ENCODE results near the gene DPH1.

DPH1 gene

DNA sequence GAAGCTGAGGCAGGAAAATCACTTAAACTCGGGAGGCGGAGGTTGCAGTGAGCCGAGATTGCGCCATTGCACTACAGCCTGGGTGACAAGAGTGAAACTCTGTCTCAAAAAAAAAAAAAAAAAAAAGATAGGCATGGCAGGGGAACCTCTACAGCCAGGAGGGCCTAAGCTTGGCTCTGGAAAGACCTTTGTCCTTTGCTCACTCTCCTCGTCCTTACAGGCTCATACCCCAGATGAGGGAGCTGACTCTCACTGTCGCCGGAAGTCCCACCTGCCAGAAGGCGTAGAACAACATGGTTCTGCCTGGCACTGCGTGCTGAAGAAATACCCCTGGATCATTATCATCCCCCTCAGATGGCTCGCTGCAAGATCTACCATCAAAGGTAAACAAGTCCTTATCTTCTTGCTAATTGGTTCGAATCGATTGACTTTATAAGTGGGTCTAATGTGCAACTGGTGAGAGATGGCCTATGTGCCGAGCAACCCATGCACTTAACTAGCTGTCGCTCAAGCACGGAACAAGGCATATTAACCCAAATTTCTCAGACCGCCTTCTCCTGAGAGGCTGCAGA, 34.5 kb upstream of the DPH1 start:
- no peak overlapping the region for H3K4me3 ChIP-seq (ENCODE audit: insufficient read depth, low read depth, low read length, poor library complexity, severe bottlenecking)
- no peaks in the 10 kb centered on the region for H3K36me3 ChIP-seq (ENCODE audit: control insufficient read depth, insufficient read depth, low read length)
- H3K4me1 ChIP-seq (ENCODE audit: control insufficient read depth, insufficient read depth, low read length, poor library complexity, severe bottlenecking), result no peaks in the 10 kb centered on the region
- DNase-seq, result no peak
- no peak overlapping the region for H3K27ac ChIP-seq (ENCODE audit: insufficient read depth, low read length, poor library complexity, severe bottlenecking)
- H3K27me3 ChIP-seq (replicated peaks; ENCODE audit: control insufficient read depth, insufficient read depth, low read length, poor library complexity, severe bottlenecking), result peaks cover 8% of the 10 kb centered on the region
- H3K9me3 ChIP-seq (ENCODE audit: control insufficient read depth, low read length), result no peaks in the 10 kb centered on the region

DNA sequence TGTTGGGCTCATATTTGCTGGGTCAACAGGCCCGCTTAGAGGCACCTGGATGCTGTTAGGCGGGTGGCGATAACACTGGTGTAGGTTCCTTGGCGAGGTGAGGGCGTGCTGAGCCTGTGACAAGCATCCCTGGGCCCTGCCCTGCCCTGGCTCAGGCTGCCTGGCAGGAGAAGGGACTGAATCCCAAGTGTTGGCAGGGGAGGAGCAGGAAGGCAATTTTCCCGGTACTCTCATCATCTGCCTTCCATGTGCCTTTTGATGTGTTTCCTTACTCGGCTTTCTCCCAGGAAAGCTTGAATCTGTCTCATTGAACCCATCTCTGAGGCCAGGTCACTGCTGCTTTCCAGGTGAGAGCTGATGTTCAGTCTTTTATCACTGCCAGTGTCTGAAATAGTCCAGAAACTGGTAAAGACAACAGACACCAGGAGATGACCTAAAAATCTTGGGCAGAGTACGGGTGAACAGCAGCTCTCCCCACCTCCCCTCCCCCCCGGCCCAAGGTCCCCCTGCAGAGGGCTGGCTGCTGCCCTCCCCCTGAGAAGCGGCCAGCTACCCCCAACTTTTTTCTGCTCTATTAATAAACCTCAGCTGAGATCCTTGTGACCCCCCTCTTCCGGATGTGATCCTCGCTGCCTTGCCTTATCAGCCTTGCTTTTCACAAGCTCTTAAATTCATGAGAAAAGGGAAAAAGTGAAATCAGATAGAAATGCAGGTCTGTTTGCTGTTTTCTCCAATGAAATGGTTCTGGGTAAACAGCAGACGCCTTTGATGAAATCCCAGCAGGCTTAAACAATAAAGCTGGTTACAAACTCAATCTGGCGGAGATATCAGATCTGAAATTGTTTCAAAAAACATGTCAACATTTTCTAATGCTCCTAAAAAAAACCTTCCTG, 33.8 kb upstream of the DPH1 start:
- Histone ChIP-seq H3K4me1 (ENCODE audit: control insufficient read depth, insufficient read depth, low read length, poor library complexity, severe bottlenecking) (no peaks in the 10 kb centered on the region), H3K27ac (ENCODE audit: insufficient read depth, low read length, poor library complexity, severe bottlenecking) (no peak overlapping the region), H3K9me3 (ENCODE audit: control insufficient read depth, low read length) (no peaks in the 10 kb centered on the region), H3K4me3 (ENCODE audit: insufficient read depth, low read depth, low read length, poor library complexity, severe bottlenecking) (no peak overlapping the region), H3K27me3 (replicated peaks; ENCODE audit: control insufficient read depth, insufficient read depth, low read length, poor library complexity, severe bottlenecking) (peaks cover 8% of the 10 kb centered on the region), H3K36me3 (ENCODE audit: control insufficient read depth, insufficient read depth, low read length) (no peaks in the 10 kb centered on the region)
- DNase-seq, result no peak

DNA sequence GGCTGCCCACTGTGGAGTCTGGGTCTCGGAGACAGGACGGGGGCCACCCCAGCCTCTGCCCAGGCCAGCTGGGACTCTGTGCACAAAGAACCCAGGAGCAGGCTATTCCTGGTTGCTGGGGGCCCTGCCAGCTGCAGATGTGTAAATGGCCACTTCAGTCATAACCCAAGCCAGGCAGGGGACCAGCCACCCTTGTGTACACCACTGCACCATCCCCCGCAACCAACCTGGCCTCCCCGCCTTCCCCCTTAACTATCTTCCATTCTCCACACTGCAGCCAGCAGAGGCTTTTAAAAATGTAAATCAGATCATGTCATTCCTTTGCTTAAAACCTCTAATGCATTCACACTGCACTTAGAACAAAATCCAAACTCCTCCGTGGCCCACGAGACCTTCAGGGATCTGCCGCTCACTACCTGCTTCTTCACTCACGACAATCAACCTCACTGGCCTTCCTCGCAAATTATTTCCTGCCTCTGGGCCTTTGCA, 33.1 kb upstream of the DPH1 start:
- no peak for DNase-seq
- no peaks in the 10 kb centered on the region for H3K4me1 ChIP-seq (ENCODE audit: control insufficient read depth, insufficient read depth, low read length, poor library complexity, severe bottlenecking)
- H3K27ac ChIP-seq (ENCODE audit: insufficient read depth, low read length, poor library complexity, severe bottlenecking), result no peak overlapping the region
- H3K36me3 ChIP-seq (ENCODE audit: control insufficient read depth, insufficient read depth, low read length), result no peaks in the 10 kb centered on the region
- H3K27me3 ChIP-seq (replicated peaks; ENCODE audit: control insufficient read depth, insufficient read depth, low read length, poor library complexity, severe bottlenecking), result peaks cover 8% of the 10 kb centered on the region
- no peak overlapping the region for H3K4me3 ChIP-seq (ENCODE audit: insufficient read depth, low read depth, low read length, poor library complexity, severe bottlenecking)
- H3K9me3 ChIP-seq (ENCODE audit: control insufficient read depth, low read length), result no peaks in the 10 kb centered on the region

DNA sequence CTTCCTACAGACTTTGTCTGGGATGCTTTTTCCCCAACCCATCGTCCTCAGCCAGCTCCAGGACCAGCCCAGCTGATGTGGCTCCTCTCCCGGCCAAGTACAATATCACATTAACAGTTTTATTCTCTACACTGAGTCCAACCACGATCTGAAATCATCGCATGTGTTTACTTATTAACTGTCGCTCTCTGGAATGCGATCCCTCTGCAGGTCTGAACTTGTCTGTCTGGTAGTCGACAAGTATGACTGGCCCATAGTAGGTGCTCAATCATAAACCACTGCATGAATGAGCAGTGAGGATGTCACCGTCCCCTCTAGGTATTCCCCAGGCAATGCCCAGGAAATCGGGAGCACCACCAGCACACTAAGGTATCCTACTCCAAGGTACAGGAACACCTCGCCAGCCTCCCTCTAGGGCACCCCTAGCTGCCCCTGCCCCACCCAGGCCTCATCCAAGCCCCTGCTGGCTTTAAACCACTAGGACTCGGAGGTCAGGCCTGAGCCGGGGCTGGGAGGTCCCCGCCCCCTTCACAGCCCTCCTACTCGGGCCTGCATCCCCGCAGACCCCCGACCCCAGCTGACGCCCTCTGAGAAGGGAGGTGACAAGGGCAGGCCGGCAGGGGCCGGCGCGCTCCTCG, 32.5 kb upstream of the DPH1 start:
- Histone ChIP-seq H3K36me3 (ENCODE audit: control insufficient read depth, insufficient read depth, low read length) (no peaks in the 10 kb centered on the region), H3K4me3 (ENCODE audit: insufficient read depth, low read depth, low read length, poor library complexity, severe bottlenecking) (no peak overlapping the region), H3K4me1 (ENCODE audit: control insufficient read depth, insufficient read depth, low read length, poor library complexity, severe bottlenecking) (no peaks in the 10 kb centered on the region), H3K9me3 (ENCODE audit: control insufficient read depth, low read length) (no peaks in the 10 kb centered on the region), H3K27me3 (replicated peaks; ENCODE audit: control insufficient read depth, insufficient read depth, low read length, poor library complexity, severe bottlenecking) (peaks cover 8% of the 10 kb centered on the region), H3K27ac (ENCODE audit: insufficient read depth, low read length, poor library complexity, severe bottlenecking) (no peak overlapping the region)
- DNase-seq, result no peak

DNA sequence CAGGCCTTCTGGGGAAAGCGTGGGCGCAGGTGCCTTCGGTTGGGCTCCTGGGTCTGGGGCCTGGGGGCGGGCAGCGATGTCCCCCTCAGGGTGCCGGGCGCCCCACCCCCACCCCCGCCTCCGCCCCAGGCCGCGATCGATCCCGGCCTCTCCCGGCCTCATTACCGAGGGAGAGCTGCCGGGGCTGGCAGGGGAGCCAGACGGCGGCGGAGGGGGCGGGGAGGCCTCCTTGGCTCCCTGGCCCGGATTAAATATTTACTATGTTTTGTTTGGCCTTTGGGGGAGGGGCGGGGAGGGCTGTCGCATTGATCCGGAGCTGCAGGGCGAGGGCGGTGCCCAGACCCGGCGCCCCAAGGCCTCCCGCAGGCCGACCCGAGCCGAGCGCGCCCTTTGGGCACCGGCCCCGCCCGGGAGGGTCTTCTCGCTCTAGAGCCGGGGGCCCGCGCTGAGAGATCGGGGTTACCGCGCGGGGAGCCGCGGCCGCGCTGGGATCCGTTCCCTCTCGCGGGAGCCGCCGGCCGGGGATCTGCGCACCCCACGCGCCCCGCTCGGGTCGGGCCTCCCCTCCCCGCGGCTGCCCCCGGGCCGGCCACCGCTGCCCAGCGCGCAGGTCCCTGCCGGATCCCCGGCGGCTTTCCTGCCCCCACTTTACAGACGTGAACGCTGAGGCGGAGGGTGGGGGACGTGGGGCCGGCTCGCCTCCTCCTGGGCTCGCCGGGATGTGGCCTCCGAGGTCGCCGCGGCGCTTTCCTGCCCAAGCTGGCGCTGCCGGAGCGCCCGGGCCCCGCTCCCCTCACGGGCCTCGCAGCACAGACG, 31.8 kb upstream of the DPH1 start:
- Histone ChIP-seq H3K27me3 (replicated peaks; ENCODE audit: control insufficient read depth, insufficient read depth, low read length, poor library complexity, severe bottlenecking) (peaks cover 8% of the 10 kb centered on the region), H3K4me3 (ENCODE audit: insufficient read depth, low read depth, low read length, poor library complexity, severe bottlenecking) (peak overlapping the region; percentile 29), H3K36me3 (ENCODE audit: control insufficient read depth, insufficient read depth, low read length) (no peaks in the 10 kb centered on the region), H3K4me1 (ENCODE audit: control insufficient read depth, insufficient read depth, low read length, poor library complexity, severe bottlenecking) (no peaks in the 10 kb centered on the region), H3K9me3 (ENCODE audit: control insufficient read depth, low read length) (no peaks in the 10 kb centered on the region), H3K27ac (ENCODE audit: insufficient read depth, low read length, poor library complexity, severe bottlenecking) (no peak overlapping the region)
- no peak for DNase-seq

- DNase-seq, result no peak
- no peaks in the 10 kb centered on the region for H3K9me3 ChIP-seq (ENCODE audit: control insufficient read depth, low read length)
- no peak overlapping the region for H3K27ac ChIP-seq (ENCODE audit: insufficient read depth, low read length, poor library complexity, severe bottlenecking)
- no peak overlapping the region for H3K4me3 ChIP-seq (ENCODE audit: insufficient read depth, low read depth, low read length, poor library complexity, severe bottlenecking)
- peaks cover 8% of the 10 kb centered on the region for H3K27me3 ChIP-seq (replicated peaks; ENCODE audit: control insufficient read depth, insufficient read depth, low read length, poor library complexity, severe bottlenecking)
- no peaks in the 10 kb centered on the region for H3K36me3 ChIP-seq (ENCODE audit: control insufficient read depth, insufficient read depth, low read length)
- H3K4me1 ChIP-seq (ENCODE audit: control insufficient read depth, insufficient read depth, low read length, poor library complexity, severe bottlenecking), result no peaks in the 10 kb centered on the region
Measured at GRCh38 chr17:1999557-2000251, 30.2 kb upstream of the DPH1 start.

DNA sequence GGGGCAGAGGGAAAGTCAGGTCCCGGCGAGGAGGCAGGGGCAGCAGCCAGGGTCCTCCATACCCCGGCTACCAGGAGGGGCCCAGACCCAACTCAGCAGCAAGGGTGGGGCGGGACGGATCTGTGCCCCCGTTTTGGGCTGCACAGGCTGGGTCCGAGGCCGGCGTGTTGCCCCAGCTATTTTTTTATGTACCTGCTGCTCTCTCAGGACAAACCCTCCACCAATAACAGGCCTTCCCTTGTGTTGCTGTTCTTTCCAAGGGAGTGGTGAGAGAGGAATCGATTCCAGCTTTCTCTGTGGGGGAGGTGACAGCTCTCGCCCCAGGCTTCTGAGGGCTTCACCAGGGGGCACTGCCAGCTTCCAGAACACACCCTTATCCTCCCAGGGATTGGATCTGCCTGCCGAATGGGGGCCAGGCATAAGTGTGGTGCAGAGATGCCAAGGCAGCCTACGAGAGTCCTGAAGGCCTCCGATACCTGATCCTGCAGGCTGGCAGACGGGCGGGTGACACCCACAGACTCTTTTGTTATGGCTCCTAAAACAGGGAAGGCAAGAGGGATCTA, 27.1 kb upstream of the DPH1 start:
- Histone ChIP-seq H3K27ac (ENCODE audit: insufficient read depth, low read length, poor library complexity, severe bottlenecking) (no peak overlapping the region), H3K9me3 (ENCODE audit: control insufficient read depth, low read length) (no peaks in the 10 kb centered on the region), H3K4me1 (ENCODE audit: control insufficient read depth, insufficient read depth, low read length, poor library complexity, severe bottlenecking) (no peaks in the 10 kb centered on the region), H3K4me3 (ENCODE audit: insufficient read depth, low read depth, low read length, poor library complexity, severe bottlenecking) (no peak overlapping the region), H3K27me3 (replicated peaks; ENCODE audit: control insufficient read depth, insufficient read depth, low read length, poor library complexity, severe bottlenecking) (peaks cover 8% of the 10 kb centered on the region), H3K36me3 (ENCODE audit: control insufficient read depth, insufficient read depth, low read length) (no peaks in the 10 kb centered on the region)
- DNase-seq, result no peak

GRCh38 chr17:2003525-2003924, 26.4 kb upstream of the DPH1 start:
- Histone ChIP-seq H3K4me3 (ENCODE audit: insufficient read depth, low read depth, low read length, poor library complexity, severe bottlenecking) (no peak overlapping the region), H3K36me3 (ENCODE audit: control insufficient read depth, insufficient read depth, low read length) (no peaks in the 10 kb centered on the region), H3K4me1 (ENCODE audit: control insufficient read depth, insufficient read depth, low read length, poor library complexity, severe bottlenecking) (no peaks in the 10 kb centered on the region), H3K9me3 (ENCODE audit: control insufficient read depth, low read length) (no peaks in the 10 kb centered on the region), H3K27ac (ENCODE audit: insufficient read depth, low read length, poor library complexity, severe bottlenecking) (no peak overlapping the region), H3K27me3 (replicated peaks; ENCODE audit: control insufficient read depth, insufficient read depth, low read length, poor library complexity, severe bottlenecking) (peaks cover 2% of the 10 kb centered on the region)
- DNase-seq, result no peak

- H3K4me3 ChIP-seq (ENCODE audit: insufficient read depth, low read depth, low read length, poor library complexity, severe bottlenecking), result no peak overlapping the region
- DNase-seq, result no peak
- no peaks in the 10 kb centered on the region for H3K36me3 ChIP-seq (ENCODE audit: control insufficient read depth, insufficient read depth, low read length)
- H3K4me1 ChIP-seq (ENCODE audit: control insufficient read depth, insufficient read depth, low read length, poor library complexity, severe bottlenecking), result no peaks in the 10 kb centered on the region
- no peaks in the 10 kb centered on the region for H3K27me3 ChIP-seq (replicated peaks; ENCODE audit: control insufficient read depth, insufficient read depth, low read length, poor library complexity, severe bottlenecking)
- no peak overlapping the region for H3K27ac ChIP-seq (ENCODE audit: insufficient read depth, low read length, poor library complexity, severe bottlenecking)
- H3K9me3 ChIP-seq (ENCODE audit: control insufficient read depth, low read length), result no peaks in the 10 kb centered on the region
Measured at GRCh38 chr17:2004435-2004952, 25.5 kb upstream of the DPH1 start.
